KMS-11 (cell line): ENCODE data around the gene CCNQ.

Experiments used
- H2AFZ ChIP-seq: fragments of 200-600 bp; sonication (generic); 2 replicates; pipeline ENCODE4 v1.6.1; 2016; ENCODE audit warnings: antibody characterized with exemption, mixed run types, low read depth
- H3K27ac ChIP-seq: fragments of 200-600 bp; sonication (generic); 2 replicates; pipeline ENCODE4 v1.6.1; 2016; ENCODE audit warnings: mild to moderate bottlenecking, mixed run types
- H3K27me3 ChIP-seq: fragments of 200-600 bp; sonication (generic); 2 replicates; pipeline ENCODE4 v1.6.1; 2017; ENCODE audit warnings: mild to moderate bottlenecking, low read depth, mixed run types, moderate library complexity; ENCODE audit not compliant: insufficient read depth
- H3K36me3 ChIP-seq: fragments of 200-600 bp; sonication (generic); 2 replicates; pipeline ENCODE4 v1.6.1; 2017; ENCODE audit warnings: mild to moderate bottlenecking, mixed run types; ENCODE audit not compliant: insufficient read depth
- H3K4me1 ChIP-seq: fragments of 200-600 bp; sonication (generic); 2 replicates; pipeline ENCODE4 v1.6.1; 2016; ENCODE audit warnings: mild to moderate bottlenecking, low read depth, mixed run types; ENCODE audit not compliant: poor library complexity, severe bottlenecking
- H3K4me2 ChIP-seq: fragments of 200-600 bp; sonication (generic); 2 replicates; pipeline ENCODE4 v1.7.0; 2016; ENCODE audit warnings: mild to moderate bottlenecking, mixed run types
- H3K4me3 ChIP-seq: fragments of 200-600 bp; sonication (generic); IDR thresholded peaks from 2 replicates; pipeline ENCODE4 v1.6.1; 2017; ENCODE audit warnings: low read depth, low read length, mixed read lengths; ENCODE audit not compliant: insufficient read depth
- H3K79me2 ChIP-seq: fragments of 200-600 bp; sonication (generic); 2 replicates; pipeline ENCODE4 v1.6.1; 2016; ENCODE audit warnings: low read depth, mixed run types; ENCODE audit not compliant: insufficient read depth
- H3K9ac ChIP-seq: fragments of 200-600 bp; sonication (generic); 2 replicates; pipeline ENCODE4 v1.6.1; 2016; ENCODE audit warnings: mild to moderate bottlenecking, mixed run types
- H4K20me1 ChIP-seq: fragments of 200-600 bp; sonication (generic); 2 replicates; pipeline ENCODE4 v1.6.1; 2016; ENCODE audit warnings: mild to moderate bottlenecking, mixed run types; ENCODE audit not compliant: insufficient read depth
- CTCF ChIP-seq: fragments of 200-600 bp; sonication (generic); conservative IDR thresholded peaks from 2 replicates; pipeline ENCODE4 v1.6.1; 2017; ENCODE audit warnings: low read depth, mild to moderate bottlenecking, antibody characterized with exemption, low read length, moderate library complexity, mixed read lengths

The CCNQ gene

GRCh38 chrX:153571534-153571908 is 27.4 kb downstream of the CCNQ start:
- H3K79me2 ChIP-seq: no peaks in the 10 kb centered on the region
- peaks cover 47% of the 10 kb centered on the region; the same call in 1 of the 2 replicates for H3K27me3 ChIP-seq
- H3K27ac ChIP-seq: no peak overlapping the region
- H3K9ac ChIP-seq: no peak overlapping the region
- H2AFZ ChIP-seq: no peak overlapping the region
- no peak overlapping the region for H3K4me2 ChIP-seq
- no peak for TF ChIP-seq CTCF
- H4K20me1 ChIP-seq: no peaks in the 10 kb centered on the region
- no peaks in the 10 kb centered on the region for H3K4me1 ChIP-seq
- H3K4me3 ChIP-seq: no peak overlapping the region
- H3K36me3 ChIP-seq: no peaks in the 10 kb centered on the region

GRCh38 chrX:153569475-153569874 is 29.5 kb downstream of the CCNQ start:
- TF ChIP-seq CTCF: no peak
- no peak overlapping the region for H3K4me3 ChIP-seq
- no peak overlapping the region for H2AFZ ChIP-seq
- no peak overlapping the region for H3K27ac ChIP-seq
- no peaks in the 10 kb centered on the region for H3K79me2 ChIP-seq
- H3K4me1 ChIP-seq: no peaks in the 10 kb centered on the region
- peaks cover 35% of the 10 kb centered on the region; the same call in 1 of the 2 replicates for H3K27me3 ChIP-seq
- no peak overlapping the region for H3K4me2 ChIP-seq
- H3K36me3 ChIP-seq: no peaks in the 10 kb centered on the region
- H3K9ac ChIP-seq: no peak overlapping the region
- H4K20me1 ChIP-seq: no peaks in the 10 kb centered on the region

GRCh38 chrX:153568451-153569011 is 30.4 kb downstream of the CCNQ start:
- H3K4me1 ChIP-seq: no peaks in the 10 kb centered on the region
- H3K79me2 ChIP-seq: no peaks in the 10 kb centered on the region
- H2AFZ ChIP-seq: no peak overlapping the region
- no peak overlapping the region for H3K27ac ChIP-seq
- H3K27me3 ChIP-seq: peaks cover 35% of the 10 kb centered on the region; the same call in 1 of the 2 replicates
- H3K36me3 ChIP-seq: no peaks in the 10 kb centered on the region
- H3K4me3 ChIP-seq: no peak overlapping the region
- no peak for TF ChIP-seq CTCF
- H3K4me2 ChIP-seq: no peak overlapping the region
- H3K9ac ChIP-seq: no peak overlapping the region
- H4K20me1 ChIP-seq: no peaks in the 10 kb centered on the region

DNA sequence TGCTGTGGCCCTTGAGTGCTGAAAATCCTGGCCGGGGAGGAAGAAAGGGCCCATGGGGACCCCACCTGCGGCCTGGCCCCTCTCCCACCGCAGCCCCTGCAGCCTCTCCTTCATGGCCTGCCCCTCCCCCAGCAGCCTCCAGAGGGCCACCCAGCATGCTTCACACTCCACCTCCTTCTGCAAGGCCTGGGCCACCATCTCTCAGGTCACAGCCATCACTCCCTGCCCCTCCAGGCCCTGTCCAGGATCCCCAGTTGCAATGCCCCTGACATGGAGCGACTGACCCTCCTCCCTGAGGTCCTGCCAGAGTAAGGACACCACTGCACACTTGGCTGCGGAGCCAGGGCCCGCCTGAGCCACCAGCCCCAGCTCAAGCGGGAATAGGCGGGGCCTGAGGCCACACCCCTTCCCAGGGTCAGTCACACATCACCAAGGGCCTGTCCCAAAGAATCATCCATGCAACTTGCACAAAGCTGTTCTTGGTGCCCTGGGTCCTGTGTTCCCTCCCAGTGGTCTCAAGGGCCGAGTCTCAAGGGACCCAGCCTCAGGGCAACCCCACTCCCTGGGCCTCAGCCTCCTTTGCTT is 32.9 kb downstream of the CCNQ start:
- H3K79me2 ChIP-seq: no peaks in the 10 kb centered on the region
- H3K4me3 ChIP-seq: no peak overlapping the region
- H3K9ac ChIP-seq: no peak overlapping the region
- no peak for TF ChIP-seq CTCF
- H3K27me3 ChIP-seq: peaks cover 51% of the 10 kb centered on the region
- H3K27ac ChIP-seq: no peak overlapping the region
- no peaks in the 10 kb centered on the region for H3K36me3 ChIP-seq
- H4K20me1 ChIP-seq: no peaks in the 10 kb centered on the region
- H2AFZ ChIP-seq: no peak overlapping the region
- H3K4me2 ChIP-seq: no peak overlapping the region
- no peaks in the 10 kb centered on the region for H3K4me1 ChIP-seq
